ENCODE measurements around the gene JAZF1.

- no peak for TF ChIP-seq RAD21 (IDR thresholded peaks at IDR 0.05; ENCODE audit: low read depth)
- TF ChIP-seq POLR2AphosphoS5 (IDR thresholded peaks at IDR 0.05; ENCODE audit: low read depth, low read length) = no peak
- TF ChIP-seq CTCF (IDR thresholded peaks at IDR 0.05 in 2 of 3, conservative IDR thresholded peaks at IDR 0.05 in 1 of 3; ENCODE audit: borderline replicate concordance in 1 of 3, insufficient read depth in 1 of 3, low read depth in 2 of 3, low read length in 2 of 3) = no peak
- TF ChIP-seq FOSL1 (IDR thresholded peaks at IDR 0.05; ENCODE audit: low read depth) = no peak
- TF ChIP-seq, protein P1, sequence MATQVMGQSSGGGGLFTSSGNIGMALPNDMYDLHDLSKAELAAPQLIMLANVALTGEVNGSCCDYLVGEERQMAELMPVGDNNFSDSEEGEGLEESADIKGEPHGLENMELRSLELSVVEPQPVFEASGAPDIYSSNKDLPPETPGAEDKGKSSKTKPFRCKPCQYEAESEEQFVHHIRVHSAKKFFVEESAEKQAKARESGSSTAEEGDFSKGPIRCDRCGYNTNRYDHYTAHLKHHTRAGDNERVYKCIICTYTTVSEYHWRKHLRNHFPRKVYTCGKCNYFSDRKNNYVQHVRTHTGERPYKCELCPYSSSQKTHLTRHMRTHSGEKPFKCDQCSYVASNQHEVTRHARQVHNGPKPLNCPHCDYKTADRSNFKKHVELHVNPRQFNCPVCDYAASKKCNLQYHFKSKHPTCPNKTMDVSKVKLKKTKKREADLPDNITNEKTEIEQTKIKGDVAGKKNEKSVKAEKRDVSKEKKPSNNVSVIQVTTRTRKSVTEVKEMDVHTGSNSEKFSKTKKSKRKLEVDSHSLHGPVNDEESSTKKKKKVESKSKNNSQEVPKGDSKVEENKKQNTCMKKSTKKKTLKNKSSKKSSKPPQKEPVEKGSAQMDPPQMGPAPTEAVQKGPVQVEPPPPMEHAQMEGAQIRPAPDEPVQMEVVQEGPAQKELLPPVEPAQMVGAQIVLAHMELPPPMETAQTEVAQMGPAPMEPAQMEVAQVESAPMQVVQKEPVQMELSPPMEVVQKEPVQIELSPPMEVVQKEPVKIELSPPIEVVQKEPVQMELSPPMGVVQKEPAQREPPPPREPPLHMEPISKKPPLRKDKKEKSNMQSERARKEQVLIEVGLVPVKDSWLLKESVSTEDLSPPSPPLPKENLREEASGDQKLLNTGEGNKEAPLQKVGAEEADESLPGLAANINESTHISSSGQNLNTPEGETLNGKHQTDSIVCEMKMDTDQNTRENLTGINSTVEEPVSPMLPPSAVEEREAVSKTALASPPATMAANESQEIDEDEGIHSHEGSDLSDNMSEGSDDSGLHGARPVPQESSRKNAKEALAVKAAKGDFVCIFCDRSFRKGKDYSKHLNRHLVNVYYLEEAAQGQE (IDR thresholded peaks at IDR 0.05; ENCODE audit: low read depth) = no peak
- no peak for TF ChIP-seq TCF7L2 (IDR thresholded peaks at IDR 0.05; ENCODE audit: borderline replicate concordance, extremely low read depth, insufficient read depth, insufficient read length)
- TF ChIP-seq EZH2phosphoT487 (IDR thresholded peaks at IDR 0.05; ENCODE audit: borderline replicate concordance) = no peak
Measured at GRCh38 chr7:28108747-28109146, 71.8 kb downstream of the JAZF1 start.
